ENCODE results near the gene MS4A18. TPM values are rescaled to one million over a fixed set of nuclear protein-coding genes. Genes with fewer than 3 reads are reported as not detected.

MS4A18 gene
- total RNA-seq, 1 experiment from 2014 or later, result not detected

DNA sequence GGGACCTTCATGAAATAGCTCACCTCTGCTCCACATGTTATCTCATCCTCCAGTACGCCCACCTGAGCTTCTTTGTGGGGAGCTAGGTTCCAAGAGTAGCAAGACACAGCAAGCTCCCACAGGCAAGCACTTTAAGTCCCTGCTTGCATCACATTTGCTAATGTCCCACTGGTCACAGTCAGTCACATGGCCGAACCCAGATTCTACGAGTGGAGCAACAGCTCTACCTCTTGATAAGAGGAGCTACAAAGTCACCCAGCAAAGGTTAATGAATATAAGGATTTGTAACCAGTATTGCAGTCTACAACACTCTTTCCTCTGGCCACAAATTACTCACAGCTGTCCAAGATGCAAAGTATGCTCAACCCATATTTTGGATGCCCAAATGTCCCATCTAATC lies 16.9 kb downstream of the MS4A18 start:
- Histone ChIP-seq H3K79me2 (ENCODE audit: low read depth) (no peaks in the 10 kb centered on the region), H3K9me2 (ENCODE audit: insufficient read depth) (no peaks in the 10 kb centered on the region), H2AFZ (no peak overlapping the region), H3K27ac (no peak overlapping the region), H3K36me3 (ENCODE audit: low read depth) (no peaks in the 10 kb centered on the region), H3F3A (ENCODE audit: insufficient read depth, low read depth) (no peaks in the 10 kb centered on the region), H3K4me1 (replicated peaks; ENCODE audit: insufficient read depth) (no peaks in the 10 kb centered on the region), H3K9me3 (ENCODE audit: insufficient read depth, low read depth) (no peaks in the 10 kb centered on the region), H3K4me3 (no peak overlapping the region), H4K20me1 (ENCODE audit: insufficient read depth) (no peaks in the 10 kb centered on the region; the same call in 1 of the 2 replicates), H3K4me2 (no peak overlapping the region), H3K27me3 (ENCODE audit: insufficient read depth, low read depth) (peaks cover 55% of the 10 kb centered on the region)
- peak in 1 of 2 experiments; percentile 20 for DNase-seq
- intact Hi-C loops (cut with micrococcal nuclease; ENCODE audit: unreplicated experiment), result no loop called here
- TF ChIP-seq EZH2 (IDR thresholded peaks at IDR 0.05; ENCODE audit: low read depth), result no peak
- TF ChIP-seq, protein P1, sequence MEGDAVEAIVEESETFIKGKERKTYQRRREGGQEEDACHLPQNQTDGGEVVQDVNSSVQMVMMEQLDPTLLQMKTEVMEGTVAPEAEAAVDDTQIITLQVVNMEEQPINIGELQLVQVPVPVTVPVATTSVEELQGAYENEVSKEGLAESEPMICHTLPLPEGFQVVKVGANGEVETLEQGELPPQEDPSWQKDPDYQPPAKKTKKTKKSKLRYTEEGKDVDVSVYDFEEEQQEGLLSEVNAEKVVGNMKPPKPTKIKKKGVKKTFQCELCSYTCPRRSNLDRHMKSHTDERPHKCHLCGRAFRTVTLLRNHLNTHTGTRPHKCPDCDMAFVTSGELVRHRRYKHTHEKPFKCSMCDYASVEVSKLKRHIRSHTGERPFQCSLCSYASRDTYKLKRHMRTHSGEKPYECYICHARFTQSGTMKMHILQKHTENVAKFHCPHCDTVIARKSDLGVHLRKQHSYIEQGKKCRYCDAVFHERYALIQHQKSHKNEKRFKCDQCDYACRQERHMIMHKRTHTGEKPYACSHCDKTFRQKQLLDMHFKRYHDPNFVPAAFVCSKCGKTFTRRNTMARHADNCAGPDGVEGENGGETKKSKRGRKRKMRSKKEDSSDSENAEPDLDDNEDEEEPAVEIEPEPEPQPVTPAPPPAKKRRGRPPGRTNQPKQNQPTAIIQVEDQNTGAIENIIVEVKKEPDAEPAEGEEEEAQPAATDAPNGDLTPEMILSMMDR (conservative IDR thresholded peaks at IDR 0.05), result no peak
- BruUV-seq (replicated peaks), result no TSS peak
- POLR2A ChIA-PET (ENCODE audit: unreplicated experiment), result no interaction called here
- CTCF ChIA-PET, result no interaction called here

DNA sequence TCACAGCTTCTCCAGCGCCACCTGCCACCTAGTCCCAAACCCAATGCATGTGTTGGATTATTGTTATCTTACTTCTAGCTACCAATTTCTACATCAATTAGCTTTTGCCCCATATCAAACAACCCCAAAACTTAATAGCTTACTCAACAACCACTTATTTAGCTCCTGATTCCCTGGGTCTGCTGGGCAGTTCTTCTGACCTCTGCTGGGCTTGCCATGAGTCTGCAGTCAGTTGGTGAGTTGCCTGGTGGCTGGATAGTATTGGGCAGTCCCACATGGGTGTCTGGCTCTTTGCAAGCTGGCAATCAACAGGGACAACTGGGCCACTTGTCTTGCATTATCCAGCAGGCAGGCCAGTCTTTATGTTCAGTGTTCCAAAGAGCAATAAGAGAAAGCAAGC lies 18.5 kb downstream of the MS4A18 start:
- H3K9me2 ChIP-seq (ENCODE audit: insufficient read depth), result no peaks in the 10 kb centered on the region
- POLR2A ChIA-PET (ENCODE audit: unreplicated experiment), result no interaction called here
- no peak overlapping the region for H3K27ac ChIP-seq
- no peaks in the 10 kb centered on the region for H3K79me2 ChIP-seq (ENCODE audit: low read depth)
- BruUV-seq (replicated peaks), result no TSS peak
- TF ChIP-seq, protein P1 (conservative IDR thresholded peaks at IDR 0.05), result no peak
- no peak for TF ChIP-seq EZH2 (IDR thresholded peaks at IDR 0.05; ENCODE audit: low read depth)
- H3K27me3 ChIP-seq (ENCODE audit: insufficient read depth, low read depth), result peaks cover 43% of the 10 kb centered on the region
- H3F3A ChIP-seq (ENCODE audit: insufficient read depth, low read depth), result no peaks in the 10 kb centered on the region
- intact Hi-C loops (cut with micrococcal nuclease; ENCODE audit: unreplicated experiment), result no loop called here
- H4K20me1 ChIP-seq (ENCODE audit: insufficient read depth), result no peaks in the 10 kb centered on the region; the same call in 1 of the 2 replicates
- H3K4me3 ChIP-seq, result no peak overlapping the region
- no peak overlapping the region for H3K4me2 ChIP-seq
- no peaks in the 10 kb centered on the region; the same call in 1 of the 2 replicates for H3K9me3 ChIP-seq (ENCODE audit: insufficient read depth, low read depth)
- no peaks in the 10 kb centered on the region for H3K4me1 ChIP-seq (replicated peaks; ENCODE audit: insufficient read depth)
- H3K36me3 ChIP-seq (ENCODE audit: low read depth), result no peaks in the 10 kb centered on the region
- CTCF ChIA-PET, result no interaction called here
- H2AFZ ChIP-seq, result no peak overlapping the region
- DNase-seq, result peak in 1 of 2 experiments; percentile 33

DNA sequence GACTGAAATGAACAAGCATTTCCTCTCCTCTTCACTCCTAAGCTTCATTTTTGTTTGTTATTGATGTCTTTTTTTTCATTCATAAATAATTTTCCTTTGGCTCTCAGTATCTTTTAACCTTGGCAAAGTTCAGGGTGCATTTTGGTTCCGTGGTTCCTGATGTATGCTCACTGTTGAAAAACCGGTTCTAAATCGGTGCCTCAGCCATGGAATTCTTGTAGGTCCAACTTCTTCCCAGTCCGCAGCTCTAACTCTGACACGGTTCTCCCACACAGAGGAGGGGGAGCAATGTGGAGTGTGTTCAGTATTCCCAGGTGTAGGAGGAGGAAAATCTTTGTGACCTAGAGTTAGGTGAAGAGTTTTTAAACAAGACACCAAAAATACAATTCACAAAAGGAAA lies 19.6 kb downstream of the MS4A18 start:
- no peaks in the 10 kb centered on the region for H3K79me2 ChIP-seq (ENCODE audit: low read depth)
- H3K9me2 ChIP-seq (ENCODE audit: insufficient read depth), result no peaks in the 10 kb centered on the region
- H3K27me3 ChIP-seq (ENCODE audit: insufficient read depth, low read depth), result peaks cover 39% of the 10 kb centered on the region
- no peaks in the 10 kb centered on the region; the same call in 1 of the 2 replicates for H3K9me3 ChIP-seq (ENCODE audit: insufficient read depth, low read depth)
- POLR2A ChIA-PET (ENCODE audit: unreplicated experiment), result no interaction called here
- no peaks in the 10 kb centered on the region for H3F3A ChIP-seq (ENCODE audit: insufficient read depth, low read depth)
- H3K4me3 ChIP-seq, result no peak overlapping the region
- H3K36me3 ChIP-seq (ENCODE audit: low read depth), result no peaks in the 10 kb centered on the region
- no TSS peak for BruUV-seq (replicated peaks)
- no peak overlapping the region for H2AFZ ChIP-seq
- CTCF ChIA-PET, result no interaction called here
- H3K4me2 ChIP-seq, result no peak overlapping the region
- H3K27ac ChIP-seq, result no peak overlapping the region
- H3K4me1 ChIP-seq (replicated peaks; ENCODE audit: insufficient read depth), result no peaks in the 10 kb centered on the region
- DNase-seq, result peak in 1 of 2 experiments; percentile 19
- no peaks in the 10 kb centered on the region; the same call in 1 of the 2 replicates for H4K20me1 ChIP-seq (ENCODE audit: insufficient read depth)
- intact Hi-C loops (cut with micrococcal nuclease; ENCODE audit: unreplicated experiment), result no loop called here
- no peak for TF ChIP-seq EZH2 (IDR thresholded peaks at IDR 0.05; ENCODE audit: low read depth)

DNA sequence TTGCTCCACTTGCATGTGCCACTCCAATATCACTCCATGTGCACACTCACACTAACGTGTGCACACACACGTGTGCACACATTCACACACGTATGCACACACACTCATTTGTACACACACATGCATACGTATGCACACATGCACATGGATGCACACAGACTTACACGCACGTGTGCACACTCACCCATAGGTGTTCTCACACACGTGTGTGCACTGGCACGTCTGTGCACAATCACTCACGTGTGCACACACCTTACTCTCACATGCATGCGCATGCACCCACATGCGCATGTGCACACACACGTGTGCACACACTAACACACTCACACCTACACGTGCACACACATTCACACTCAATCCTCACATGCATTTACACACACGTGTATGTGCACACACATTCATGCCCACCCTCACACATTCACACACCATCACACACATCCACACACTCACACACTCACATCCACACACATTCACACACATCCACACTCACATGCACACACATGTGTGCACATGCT lies 22.9 kb downstream of the MS4A18 start:
- Histone ChIP-seq H2AFZ (no peak overlapping the region), H3K27ac (no peak overlapping the region), H3K4me1 (replicated peaks; ENCODE audit: insufficient read depth) (no peaks in the 10 kb centered on the region), H3K27me3 (ENCODE audit: insufficient read depth, low read depth) (peaks cover 59% of the 10 kb centered on the region), H4K20me1 (ENCODE audit: insufficient read depth) (no peaks in the 10 kb centered on the region), H3K9me2 (ENCODE audit: insufficient read depth) (no peaks in the 10 kb centered on the region), H3K4me2 (no peak overlapping the region), H3K79me2 (ENCODE audit: low read depth) (no peaks in the 10 kb centered on the region), H3F3A (ENCODE audit: insufficient read depth, low read depth) (no peaks in the 10 kb centered on the region), H3K36me3 (ENCODE audit: low read depth) (no peaks in the 10 kb centered on the region), H3K9me3 (ENCODE audit: insufficient read depth, low read depth) (no peaks in the 10 kb centered on the region; the same call in 1 of the 2 replicates), H3K4me3 (no peak overlapping the region)
- POLR2A ChIA-PET (ENCODE audit: unreplicated experiment), result no interaction called here
- CTCF ChIA-PET, result no interaction called here
- no peak for TF ChIP-seq EZH2 (IDR thresholded peaks at IDR 0.05; ENCODE audit: low read depth)
- TF ChIP-seq, protein P1 (conservative IDR thresholded peaks at IDR 0.05), result no peak
- BruUV-seq (replicated peaks), result no TSS peak
- no peak for DNase-seq
- intact Hi-C loops (cut with micrococcal nuclease; ENCODE audit: unreplicated experiment), result no loop called here
